Renal cortical epithelial cell (primary cell): ENCODE data around the gene SCO2. TPM values are rescaled to one million over a fixed set of nuclear protein-coding genes. Genes with fewer than 3 reads are reported as not detected.
"Not testable (repeated sequence)": the region's sequence is repeated elsewhere in the genome, so short reads cannot be mapped to it uniquely, and the experiment has no call there.

Experiments
- DNase-seq: peaks from one replicate; pipeline ENCODE4 v3.0.0-alpha.2; 2011; ENCODE audit warnings: low read depth
- total RNA-seq: library from RNA; depleted of rRNA; stranded (reverse); fragments of >200 nt; gene quantifications from 2 replicates; pipeline ENCODE4 v1.2.3, GENCODE V29; 2014

Gene SCO2
- total RNA-seq, 1 donor from 2014 or later, result 2.0 TPM

DNA sequence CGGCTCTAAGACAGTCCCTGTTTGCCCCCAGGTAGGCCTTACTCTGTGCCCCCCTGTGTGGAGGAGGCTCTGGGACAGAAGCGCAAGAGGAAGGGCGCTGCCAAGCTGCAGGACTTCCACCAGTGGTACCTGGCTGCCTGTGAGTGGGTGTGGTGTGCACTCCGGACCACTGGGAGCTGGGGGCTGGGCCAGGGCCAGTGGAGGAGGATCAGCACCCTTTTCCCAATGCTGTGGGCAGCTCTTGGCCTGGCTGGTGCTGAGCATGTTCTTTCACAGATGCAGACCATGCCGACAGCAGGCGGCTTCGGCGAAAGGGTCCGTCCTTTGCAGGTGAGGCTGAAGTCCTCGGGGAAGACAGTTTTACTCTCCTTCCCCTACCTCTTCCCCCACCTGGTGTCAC, 3.7 kb downstream of the SCO2 start:
- no peak for DNase-seq

DNA sequence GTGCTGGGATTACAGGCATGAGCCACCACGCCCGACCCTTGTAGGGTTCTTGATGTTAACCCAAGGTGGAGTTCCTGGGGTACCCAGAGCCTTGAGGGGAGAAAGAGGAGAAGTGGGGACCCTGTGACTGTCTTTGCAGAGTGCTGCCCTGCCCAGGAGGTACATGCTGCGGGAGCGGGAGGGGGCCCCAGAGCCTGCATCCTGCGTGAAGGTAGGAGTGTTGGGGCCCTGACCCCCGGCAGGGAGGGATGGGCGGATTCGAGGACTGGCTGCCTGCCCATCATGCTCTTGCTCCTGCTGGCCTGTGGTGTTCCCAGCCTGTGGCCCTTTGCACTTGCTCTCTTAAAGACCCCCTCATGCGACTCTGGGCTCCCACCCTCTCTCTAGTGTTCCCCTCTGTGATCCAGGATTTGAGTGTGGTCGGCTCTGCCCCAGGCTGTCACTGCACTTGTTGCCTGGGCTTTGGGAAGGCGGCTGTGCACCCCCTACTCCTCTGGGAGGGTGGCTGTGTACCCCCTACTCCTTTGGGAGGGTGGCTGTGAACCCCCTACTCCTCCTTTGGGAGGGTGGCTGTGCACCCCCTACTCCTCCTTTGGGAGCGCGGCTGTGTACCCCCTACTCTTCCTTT, 4.5 kb downstream of the SCO2 start:
- no peak for DNase-seq

DNA sequence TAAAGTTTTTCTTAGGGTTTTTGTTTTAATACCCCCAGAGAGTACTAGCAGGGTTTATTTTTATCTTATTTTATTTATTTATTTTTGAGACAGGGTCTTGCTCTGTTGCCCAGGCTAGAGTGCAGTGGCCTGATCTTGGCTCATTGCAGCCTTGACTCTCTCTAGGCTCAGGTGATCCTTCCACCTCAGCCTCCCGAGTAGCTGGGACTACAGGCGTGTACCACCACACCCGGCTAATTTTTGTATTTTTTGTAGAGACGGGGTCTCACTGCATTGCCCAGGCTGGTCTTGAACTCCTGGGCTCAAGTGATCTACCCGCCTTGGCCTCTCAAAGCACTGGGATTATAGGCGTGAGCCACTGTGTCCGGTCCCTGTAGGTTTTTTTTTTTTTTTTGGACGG, 5.2 kb downstream of the SCO2 start:
- not testable (repeated sequence) for DNase-seq

DNA sequence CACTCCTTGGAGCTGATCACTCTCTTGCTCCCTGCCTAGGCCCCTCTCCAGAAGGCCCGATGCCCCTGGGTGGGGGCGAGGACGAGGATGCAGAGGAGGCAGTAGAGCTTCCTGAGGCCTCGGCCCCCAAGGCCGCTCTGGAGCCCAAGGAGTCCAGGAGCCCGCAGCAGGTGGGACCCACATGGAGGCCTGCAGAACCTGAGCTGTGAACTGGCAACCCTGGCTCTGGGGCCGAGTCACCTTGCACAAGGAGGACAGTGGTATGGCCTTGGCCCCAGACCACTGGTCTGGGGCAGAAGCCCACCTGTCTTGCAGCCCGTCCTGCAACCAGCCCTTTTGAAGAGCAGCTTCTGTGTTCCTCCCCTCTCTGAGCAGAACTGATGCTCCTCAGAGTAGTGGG, 6.2 kb downstream of the SCO2 start:
- DNase-seq, result no peak

DNA sequence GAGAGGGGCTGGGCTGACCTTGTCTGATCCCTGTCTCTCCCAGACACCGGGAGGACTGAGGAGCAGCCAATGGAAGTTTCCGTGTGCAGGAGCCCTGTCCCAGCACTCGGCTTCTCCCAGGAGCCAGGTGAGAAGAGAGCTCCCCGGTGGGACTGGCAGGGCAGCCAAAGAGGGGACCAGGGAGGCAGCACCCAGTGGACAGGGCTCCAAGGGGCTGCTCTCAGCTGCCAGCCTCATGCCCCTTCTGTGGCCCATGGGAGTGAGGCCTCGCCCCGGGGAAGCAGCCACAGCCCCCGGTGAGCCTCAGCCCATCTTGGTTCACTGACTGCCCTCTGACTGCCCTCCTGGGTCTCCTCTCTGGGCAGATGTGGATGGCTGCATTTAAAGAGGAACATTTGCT, 6.8 kb downstream of the SCO2 start:
- DNase-seq, result no peak

- DNase-seq, result no peak
Observed at GRCh38 chr22:50517495-50518260, 7.7 kb downstream of the SCO2 start.

DNA sequence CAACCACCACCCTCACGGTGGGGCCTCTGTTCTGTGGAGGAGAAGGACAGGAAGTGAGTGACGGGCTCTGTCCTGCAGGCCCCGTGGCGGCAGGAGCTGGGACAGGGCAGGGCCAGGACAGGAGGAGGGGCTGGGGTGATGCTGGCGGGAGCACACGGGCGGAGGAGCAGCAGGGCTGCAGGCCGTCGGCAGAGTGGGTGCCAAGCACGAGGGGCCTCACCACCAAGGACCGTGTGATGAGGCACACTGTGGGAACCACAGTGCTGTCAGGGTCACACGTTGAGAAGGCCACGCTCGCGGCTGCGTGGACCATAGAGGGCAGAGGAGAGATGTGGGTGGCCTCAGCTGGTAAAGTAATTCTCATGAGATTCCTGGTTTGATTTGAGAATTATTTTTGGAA, 8.5 kb downstream of the SCO2 start:
- no peak for DNase-seq

GRCh38 chr22:50516068-50516467, 9.3 kb downstream of the SCO2 start:
- DNase-seq, result no peak

- no peak for DNase-seq
Observed at GRCh38 chr22:50513175-50513574, 12.2 kb downstream of the SCO2 start.

- no peak for DNase-seq
Observed at GRCh38 chr22:50508897-50509296, 16.5 kb downstream of the SCO2 start.

- DNase-seq, result peak; percentile 85
Observed at GRCh38 chr22:50507991-50508884, 17.2 kb downstream of the SCO2 start, which contains the start of gene NCAPH2. NCAPH2 (plus strand) TSS chr22:50508224; CDS start chr22:50508338, 114 bp downstream.

DNA sequence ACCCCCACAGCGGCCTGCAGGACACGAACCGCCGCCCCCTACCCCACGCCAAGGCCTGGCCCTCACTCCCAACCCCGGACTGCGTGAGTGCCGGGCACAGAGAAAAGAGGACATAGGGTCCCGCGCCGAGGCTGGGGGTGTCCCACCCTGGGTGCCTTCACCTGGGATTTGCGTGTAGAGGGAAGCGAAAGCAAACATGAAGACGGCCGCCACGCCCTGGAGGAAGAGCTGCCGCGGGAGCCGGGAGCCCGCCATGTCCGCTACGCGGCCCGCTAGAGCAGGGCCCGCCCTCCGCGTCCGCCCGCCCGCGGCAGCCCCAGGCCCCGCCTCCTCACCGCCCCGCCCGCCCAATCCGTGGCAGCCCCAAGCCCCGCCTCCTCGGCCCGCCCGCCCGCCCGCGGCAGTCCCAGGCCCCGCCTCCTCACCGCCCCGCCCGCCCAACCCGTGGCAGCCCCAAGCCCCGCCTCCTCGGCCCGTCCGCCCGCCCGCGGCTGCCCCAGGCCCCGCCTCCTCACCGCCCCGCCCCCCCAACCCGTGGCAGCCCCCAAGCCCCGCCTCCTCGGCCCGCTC, 17.9 kb downstream of the SCO2 start, which contains the start of gene LMF2:
Gene LMF2, minus strand, starts transcription at position 282 of the 570 bp plus-strand sequence. Its CDS starts 27 bp downstream, at position 255.
- no peak for DNase-seq

GRCh38 chr22:50506611-50507420, 18.6 kb downstream of the SCO2 start:
- DNase-seq, result no peak

DNA sequence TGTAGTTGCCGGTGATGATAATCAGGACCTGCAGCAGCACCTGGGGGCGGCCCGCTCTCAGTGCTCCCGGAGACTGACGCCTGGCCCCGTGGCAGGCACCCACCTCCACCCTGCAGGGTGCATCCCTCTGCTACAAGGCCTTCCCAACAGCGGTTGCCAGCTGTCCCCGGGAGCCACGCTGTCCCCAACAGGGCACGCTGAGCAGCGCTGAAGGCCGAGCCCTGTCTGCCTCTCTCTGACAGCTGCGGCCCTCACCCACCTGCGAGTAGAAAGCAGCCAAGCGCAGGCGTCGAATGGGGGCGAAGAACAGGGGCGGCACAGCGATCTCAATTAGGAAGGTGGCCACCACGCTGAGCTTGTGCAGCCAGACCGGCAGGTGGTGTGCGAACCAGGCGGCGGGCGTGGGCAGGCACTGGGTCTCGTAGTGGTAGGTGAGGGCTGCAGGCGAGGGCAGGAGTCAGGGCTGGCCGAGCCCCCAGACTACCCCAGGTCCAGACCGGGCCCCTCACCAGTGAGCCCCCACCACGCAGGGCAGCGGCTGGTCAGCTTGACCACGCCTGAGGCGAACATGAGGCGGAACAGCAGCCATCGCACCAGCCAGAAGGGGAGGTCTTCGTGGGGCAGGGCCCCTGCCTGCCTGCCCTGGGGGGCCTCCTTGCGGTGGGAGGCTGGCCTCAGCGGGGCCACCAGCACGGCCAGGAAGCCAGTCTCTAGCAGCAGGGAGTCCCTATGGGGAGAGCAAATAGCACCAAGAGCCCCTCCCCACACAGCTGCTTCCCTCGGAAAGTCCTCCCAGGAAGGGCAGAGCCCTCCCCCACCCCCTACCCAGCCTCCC, 19.4 kb downstream of the SCO2 start:
- no peak for DNase-seq

GRCh38 chr22:50505276-50505775, 20.1 kb downstream of the SCO2 start:
- DNase-seq, result no peak

DNA sequence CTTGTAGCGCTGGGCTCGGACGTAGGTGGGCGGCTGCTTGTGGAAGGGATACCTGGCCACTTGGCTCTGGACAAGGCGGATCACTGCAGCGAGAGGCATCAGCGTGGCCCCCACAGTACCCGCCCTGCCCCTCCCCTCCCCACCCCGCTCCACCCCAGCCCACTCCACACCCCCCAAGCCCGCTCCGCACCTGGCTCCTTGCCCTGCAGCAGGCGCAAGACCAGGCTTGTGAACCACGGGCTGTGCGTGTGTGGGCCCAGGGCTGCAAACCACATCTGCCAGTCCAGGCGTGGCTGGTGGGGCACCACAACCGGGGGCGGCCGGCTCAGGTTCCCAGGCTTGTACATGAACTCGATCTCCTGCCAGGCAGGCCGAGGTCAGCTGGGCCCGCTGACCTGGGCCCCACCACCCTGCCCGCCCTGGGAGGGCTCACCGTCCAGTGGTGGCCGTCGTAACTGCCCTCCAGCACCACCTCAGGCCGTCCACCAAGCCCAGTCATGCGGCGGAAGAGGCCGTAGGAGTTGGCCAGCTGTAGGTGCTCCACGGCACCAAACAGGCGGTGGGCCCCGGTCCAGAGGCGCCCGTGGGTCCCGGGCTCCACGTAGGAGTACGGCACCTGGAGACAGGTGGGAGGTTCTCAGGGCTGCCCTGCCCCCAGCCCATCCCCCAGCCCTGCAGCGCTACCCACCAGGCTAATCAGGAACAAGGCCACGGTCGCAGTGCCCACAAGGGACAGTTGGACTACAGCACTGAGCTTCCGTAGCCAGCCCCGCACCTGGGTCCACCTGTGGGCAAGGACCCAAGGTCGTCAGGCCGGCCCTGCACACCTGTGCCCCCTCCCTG, 20.8 kb downstream of the SCO2 start:
- DNase-seq, result no peak

- DNase-seq, result no peak
Observed at GRCh38 chr22:50503475-50504145, 21.8 kb downstream of the SCO2 start.
